DND-41 (cell line): ENCODE results near the gene CYP39A1.

Experiments used
- ATAC-seq: fragments of 200-7000 bp; cut with Tn5 transposase; 3 replicates; pipeline ENCODE4 v1.9.1; 2021; ENCODE audit warnings: low read depth; ENCODE audit not compliant: insufficient read depth
- DNase-seq: peaks from one replicate; pipeline ENCODE4 v3.0.0-alpha.2; 2020
- H2AFZ ChIP-seq: 2 replicates; pipeline ENCODE4 v1.6.0; 2012; ENCODE audit warnings: low read depth, low read length
- H3K27ac ChIP-seq: 2 replicates; pipeline ENCODE4 v1.5.1; 2012; ENCODE audit warnings: low read length, inconsistent platforms
- H3K27me3 ChIP-seq: fragments of 200-600 bp; sonication (generic); 2 replicates; pipeline ENCODE4 v1.6.0; 2012; ENCODE audit warnings: low read length, mild to moderate bottlenecking, inconsistent platforms; ENCODE audit not compliant: insufficient read depth, poor library complexity
- H3K36me3 ChIP-seq: 2 replicates; pipeline ENCODE4 v1.5.1; 2012; ENCODE audit warnings: low read length, inconsistent platforms; ENCODE audit not compliant: insufficient read depth
- H3K4me1 ChIP-seq: 2 replicates; pipeline ENCODE4 v1.5.1; 2012; ENCODE audit warnings: mild to moderate bottlenecking, low read length; ENCODE audit not compliant: insufficient read depth
- H3K4me2 ChIP-seq: 2 replicates; pipeline ENCODE4 v1.6.0; 2012; ENCODE audit warnings: mild to moderate bottlenecking, moderate library complexity, low read length, inconsistent platforms; ENCODE audit not compliant: insufficient read depth
- H3K4me3 ChIP-seq, 2 experiments: fragments of 200-600 bp in 1 of 2; shearing (Covaris generic) in 1 of 2; 2 replicates each; pipeline ENCODE4 v1.5.1; 2012 to 2016; ENCODE audit warnings: inconsistent platforms in 2 of 2, low read length in 2 of 2, mild to moderate bottlenecking in 2 of 2, low read depth in 1 of 2, moderate library complexity in 1 of 2
- H3K79me2 ChIP-seq: 2 replicates; pipeline ENCODE4 v1.6.0; 2012; ENCODE audit warnings: low read length, inconsistent platforms; ENCODE audit not compliant: insufficient read depth
- H3K9ac ChIP-seq: 2 replicates; pipeline ENCODE4 v1.6.0; 2012; ENCODE audit warnings: low read depth, mild to moderate bottlenecking, inconsistent platforms, low read length, moderate library complexity
- H3K9me3 ChIP-seq: 2 replicates; pipeline ENCODE4 v1.5.1; 2012; ENCODE audit warnings: low read length, moderate library complexity, mild to moderate bottlenecking, inconsistent platforms; ENCODE audit not compliant: insufficient read depth, severe bottlenecking
- H4K20me1 ChIP-seq: 2 replicates; pipeline ENCODE4 v1.6.0; 2012; ENCODE audit warnings: low read length; ENCODE audit not compliant: insufficient read depth
- EZH2 ChIP-seq: IDR thresholded peaks from 3 replicates; pipeline ENCODE4 v1.6.1; 2012; ENCODE audit warnings: borderline replicate concordance, low read depth, mild to moderate bottlenecking, moderate library complexity, low read length, inconsistent platforms; ENCODE audit not compliant: severe bottlenecking
- TF ChIP-seq, protein P1 (sequence below): IDR thresholded peaks from 2 replicates; pipeline ENCODE4 v1.5.1; 2012; ENCODE audit warnings: borderline replicate concordance, low read length, moderate library complexity, mild to moderate bottlenecking; ENCODE audit not compliant: poor library complexity, severe bottlenecking; ENCODE audit errors: extremely low read depth

CYP39A1 gene

DNA sequence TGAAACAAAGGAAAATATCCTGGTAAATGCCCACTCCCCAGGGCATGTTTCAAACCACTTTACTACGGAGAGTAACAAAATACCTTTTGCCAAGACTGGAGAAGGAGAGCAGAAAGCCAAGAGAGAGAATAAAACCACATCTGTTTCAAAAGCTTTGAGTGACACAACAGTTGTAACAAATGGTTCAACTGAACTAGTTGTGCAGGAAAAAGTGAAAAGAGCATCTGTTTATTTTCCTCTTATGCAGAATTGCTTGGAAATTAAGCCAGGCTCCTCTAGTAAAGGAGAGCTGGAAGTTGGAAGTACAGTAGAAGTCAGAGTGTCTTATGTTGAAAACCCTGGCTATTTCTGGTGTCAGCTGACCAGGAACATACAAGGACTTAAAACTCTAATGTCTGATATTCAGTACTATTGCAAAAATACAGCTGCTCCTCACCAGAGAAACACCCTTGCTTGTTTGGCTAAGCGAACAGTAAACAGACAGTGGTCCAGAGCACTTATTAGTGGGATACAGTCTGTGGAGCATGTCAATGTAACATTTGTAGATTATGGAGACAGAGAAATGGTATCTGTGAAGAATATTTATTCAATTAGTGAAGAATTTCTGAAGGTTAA, 37.6 kb upstream of the CYP39A1 start:
- Histone ChIP-seq H3K4me3 (no peak overlapping the region), H3K4me2 (no peak overlapping the region), H3K9ac (no peak overlapping the region), H3K27me3 (peaks cover 5% of the 10 kb centered on the region), H3K4me1 (no peaks in the 10 kb centered on the region), H3K79me2 (no peaks in the 10 kb centered on the region), H2AFZ (no peak overlapping the region), H3K9me3 (no peaks in the 10 kb centered on the region), H3K36me3 (no peaks in the 10 kb centered on the region), H4K20me1 (no peaks in the 10 kb centered on the region), H3K27ac (no peak overlapping the region)
- TF ChIP-seq, protein P1, sequence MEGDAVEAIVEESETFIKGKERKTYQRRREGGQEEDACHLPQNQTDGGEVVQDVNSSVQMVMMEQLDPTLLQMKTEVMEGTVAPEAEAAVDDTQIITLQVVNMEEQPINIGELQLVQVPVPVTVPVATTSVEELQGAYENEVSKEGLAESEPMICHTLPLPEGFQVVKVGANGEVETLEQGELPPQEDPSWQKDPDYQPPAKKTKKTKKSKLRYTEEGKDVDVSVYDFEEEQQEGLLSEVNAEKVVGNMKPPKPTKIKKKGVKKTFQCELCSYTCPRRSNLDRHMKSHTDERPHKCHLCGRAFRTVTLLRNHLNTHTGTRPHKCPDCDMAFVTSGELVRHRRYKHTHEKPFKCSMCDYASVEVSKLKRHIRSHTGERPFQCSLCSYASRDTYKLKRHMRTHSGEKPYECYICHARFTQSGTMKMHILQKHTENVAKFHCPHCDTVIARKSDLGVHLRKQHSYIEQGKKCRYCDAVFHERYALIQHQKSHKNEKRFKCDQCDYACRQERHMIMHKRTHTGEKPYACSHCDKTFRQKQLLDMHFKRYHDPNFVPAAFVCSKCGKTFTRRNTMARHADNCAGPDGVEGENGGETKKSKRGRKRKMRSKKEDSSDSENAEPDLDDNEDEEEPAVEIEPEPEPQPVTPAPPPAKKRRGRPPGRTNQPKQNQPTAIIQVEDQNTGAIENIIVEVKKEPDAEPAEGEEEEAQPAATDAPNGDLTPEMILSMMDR, result no peak
- TF ChIP-seq EZH2, result no peak
- ATAC-seq (no peak), DNase-seq (no peak)

DNA sequence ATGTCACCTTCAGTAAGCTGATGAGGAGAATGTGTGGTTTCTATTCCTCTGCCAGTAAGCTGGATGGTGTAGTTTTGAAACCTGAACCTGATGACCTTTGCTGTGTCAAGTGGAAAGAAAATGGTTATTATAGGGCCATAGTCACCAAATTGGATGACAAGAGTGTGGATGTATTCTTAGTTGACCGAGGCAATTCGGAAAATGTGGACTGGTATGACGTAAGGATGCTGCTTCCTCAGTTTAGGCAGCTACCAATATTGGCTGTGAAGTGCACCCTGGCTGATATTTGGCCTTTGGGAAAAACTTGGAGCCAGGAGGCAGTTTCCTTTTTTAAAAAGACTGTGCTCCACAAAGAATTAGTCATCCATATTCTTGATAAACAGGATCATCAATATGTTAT, 37.0 kb upstream of the CYP39A1 start:
- DNase-seq, result no peak
- peaks cover 5% of the 10 kb centered on the region for H3K27me3 ChIP-seq
- no peaks in the 10 kb centered on the region for H3K79me2 ChIP-seq
- no peak overlapping the region for H3K4me2 ChIP-seq
- H4K20me1 ChIP-seq, result no peaks in the 10 kb centered on the region
- no peak overlapping the region for H3K9ac ChIP-seq
- no peak overlapping the region for H3K4me3 ChIP-seq
- H2AFZ ChIP-seq, result no peak overlapping the region
- H3K36me3 ChIP-seq, result no peaks in the 10 kb centered on the region
- no peak for TF ChIP-seq EZH2
- TF ChIP-seq, protein P1, result no peak
- H3K9me3 ChIP-seq, result no peaks in the 10 kb centered on the region
- no peak overlapping the region for H3K27ac ChIP-seq
- no peak for ATAC-seq
- no peaks in the 10 kb centered on the region for H3K4me1 ChIP-seq

DNA sequence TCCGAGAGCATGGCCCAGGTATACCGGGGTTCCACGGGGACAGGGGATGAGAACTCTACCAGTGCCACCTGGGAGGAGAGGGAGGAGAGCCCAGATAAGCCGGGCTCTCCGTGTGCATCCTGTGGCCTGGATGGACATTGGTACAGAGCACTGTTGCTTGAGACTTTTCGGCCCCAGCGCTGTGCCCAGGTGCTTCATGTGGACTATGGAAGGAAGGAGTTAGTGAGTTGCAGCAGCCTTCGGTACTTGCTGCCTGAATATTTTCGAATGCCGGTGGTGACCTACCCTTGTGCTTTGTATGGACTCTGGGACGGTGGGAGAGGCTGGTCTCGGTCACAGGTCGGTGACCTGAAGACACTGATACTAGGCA, 36.3 kb upstream of the CYP39A1 start:
- Histone ChIP-seq H2AFZ (no peak overlapping the region), H4K20me1 (no peaks in the 10 kb centered on the region)
- TF ChIP-seq, protein P1, result no peak
- no peak for TF ChIP-seq EZH2

More for the DNA sequence above, 36.3 kb upstream of the CYP39A1 start:
- no peak for DNase-seq
- Histone ChIP-seq H3K4me3 (no peak overlapping the region), H3K9ac (no peak overlapping the region), H3K79me2 (no peaks in the 10 kb centered on the region), H3K4me1 (no peaks in the 10 kb centered on the region), H3K9me3 (no peaks in the 10 kb centered on the region), H3K27ac (no peak overlapping the region), H3K4me2 (no peak overlapping the region), H3K36me3 (no peaks in the 10 kb centered on the region), H3K27me3 (peaks cover 5% of the 10 kb centered on the region)
- no peak for ATAC-seq
